Osteoblast (primary cell): ENCODE results near the gene ARMC3. TPM values are rescaled to one million over a fixed set of nuclear protein-coding genes. Genes with fewer than 3 reads are reported as not detected.

Experiments
- DNase-seq: peaks from one replicate; pipeline ENCODE4 v3.0.0; 2011; ENCODE audit warnings: low spot score, mixed read lengths; ENCODE audit not compliant: insufficient read length; ENCODE audit errors: missing footprints
- H2AFZ ChIP-seq: 2 replicates; pipeline ENCODE4 v1.6.0; 2011; ENCODE audit warnings: mild to moderate bottlenecking, low read length
- H3K27ac ChIP-seq: 2 replicates; pipeline ENCODE4 v1.5.1; 2011; ENCODE audit warnings: mild to moderate bottlenecking, low read depth, low read length, moderate library complexity
- H3K27me3 ChIP-seq: 2 replicates; pipeline ENCODE4 v1.6.0; 2012; ENCODE audit warnings: mild to moderate bottlenecking, control low read depth, inconsistent platforms, low read length, moderate library complexity; ENCODE audit not compliant: insufficient read depth
- H3K36me3 ChIP-seq: 2 replicates; pipeline ENCODE4 v1.5.1; 2011; ENCODE audit warnings: mild to moderate bottlenecking, low read length, control low read depth, moderate library complexity; ENCODE audit not compliant: insufficient read depth
- H3K4me1 ChIP-seq: 2 replicates; pipeline ENCODE4 v1.5.1; 2011; ENCODE audit warnings: mild to moderate bottlenecking, low read length, control low read depth, moderate library complexity; ENCODE audit not compliant: insufficient read depth
- H3K4me2 ChIP-seq: 2 replicates; pipeline ENCODE4 v1.6.0; 2011; ENCODE audit warnings: mild to moderate bottlenecking, low read length; ENCODE audit not compliant: insufficient read depth
- H3K4me3 ChIP-seq: fragments of 200-600 bp; sonication (generic); 3 replicates; pipeline ENCODE4 v1.5.1; 2012; ENCODE audit warnings: mild to moderate bottlenecking, low read length, inconsistent platforms; ENCODE audit not compliant: insufficient read depth
- H3K79me2 ChIP-seq: 2 replicates; pipeline ENCODE4 v1.6.0; 2012; ENCODE audit warnings: mild to moderate bottlenecking, low read length, control low read depth, inconsistent platforms; ENCODE audit not compliant: insufficient read depth
- H3K9me3 ChIP-seq: 2 replicates; pipeline ENCODE4 v1.5.1; 2011; ENCODE audit warnings: low read depth, low read length, control low read depth
- H4K20me1 ChIP-seq: 2 replicates; pipeline ENCODE4 v1.6.0; 2012; ENCODE audit warnings: mild to moderate bottlenecking, low read length, control low read depth; ENCODE audit not compliant: insufficient read depth
- total RNA-seq: library from RNA; depleted of rRNA; stranded (reverse); fragments of >200 nt; gene quantifications from 2 replicates; pipeline ENCODE4 v1.2.3, GENCODE V29; 2012
- TF ChIP-seq, protein P1 (sequence below): IDR thresholded peaks from 2 replicates; pipeline ENCODE4 v1.5.1; 2011; ENCODE audit warnings: mild to moderate bottlenecking, low read depth, low read length, moderate library complexity; ENCODE audit errors: extremely low read depth

ARMC3 gene
- total RNA-seq, 1 donor: under 0.01 TPM

DNA sequence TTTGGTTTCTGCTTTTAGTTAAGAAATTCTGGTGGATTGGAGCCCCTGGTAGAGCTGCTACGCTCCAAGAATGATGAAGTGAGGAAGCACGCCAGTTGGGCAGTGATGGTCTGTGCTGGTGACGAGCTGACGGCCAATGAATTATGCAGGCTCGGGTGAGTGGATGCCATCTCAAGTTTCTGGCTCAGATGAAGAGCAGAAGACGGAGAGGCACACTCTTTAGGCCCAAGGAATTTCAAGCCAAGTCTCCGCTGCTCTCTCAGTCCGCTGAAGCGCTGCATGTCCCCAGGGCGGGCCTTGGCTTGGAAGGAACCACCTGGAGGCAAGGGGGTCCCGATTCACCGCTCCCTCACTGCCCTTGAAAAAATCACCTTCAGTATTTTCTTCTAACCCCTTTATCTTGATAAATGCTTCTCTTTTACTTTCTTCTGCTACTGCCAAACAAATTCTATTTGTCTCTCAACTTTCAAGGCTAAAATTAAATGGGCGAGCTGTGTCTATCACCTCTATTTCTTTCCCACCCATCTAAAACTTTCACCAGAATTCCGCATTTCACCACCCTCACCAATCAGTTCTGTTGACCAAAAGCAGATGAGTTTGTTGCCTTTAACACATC lies 74.2 kb downstream of the ARMC3 start:
- TF ChIP-seq, protein P1, sequence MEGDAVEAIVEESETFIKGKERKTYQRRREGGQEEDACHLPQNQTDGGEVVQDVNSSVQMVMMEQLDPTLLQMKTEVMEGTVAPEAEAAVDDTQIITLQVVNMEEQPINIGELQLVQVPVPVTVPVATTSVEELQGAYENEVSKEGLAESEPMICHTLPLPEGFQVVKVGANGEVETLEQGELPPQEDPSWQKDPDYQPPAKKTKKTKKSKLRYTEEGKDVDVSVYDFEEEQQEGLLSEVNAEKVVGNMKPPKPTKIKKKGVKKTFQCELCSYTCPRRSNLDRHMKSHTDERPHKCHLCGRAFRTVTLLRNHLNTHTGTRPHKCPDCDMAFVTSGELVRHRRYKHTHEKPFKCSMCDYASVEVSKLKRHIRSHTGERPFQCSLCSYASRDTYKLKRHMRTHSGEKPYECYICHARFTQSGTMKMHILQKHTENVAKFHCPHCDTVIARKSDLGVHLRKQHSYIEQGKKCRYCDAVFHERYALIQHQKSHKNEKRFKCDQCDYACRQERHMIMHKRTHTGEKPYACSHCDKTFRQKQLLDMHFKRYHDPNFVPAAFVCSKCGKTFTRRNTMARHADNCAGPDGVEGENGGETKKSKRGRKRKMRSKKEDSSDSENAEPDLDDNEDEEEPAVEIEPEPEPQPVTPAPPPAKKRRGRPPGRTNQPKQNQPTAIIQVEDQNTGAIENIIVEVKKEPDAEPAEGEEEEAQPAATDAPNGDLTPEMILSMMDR: no peak
- H3K9me3 ChIP-seq: no peaks in the 10 kb centered on the region
- no peak for DNase-seq
- H3K4me1 ChIP-seq: no peaks in the 10 kb centered on the region
- no peak overlapping the region for H2AFZ ChIP-seq
- H3K4me2 ChIP-seq: no peak overlapping the region
- H3K4me3 ChIP-seq: no peak overlapping the region
- no peaks in the 10 kb centered on the region for H3K36me3 ChIP-seq
- peaks cover 13% of the 10 kb centered on the region for H3K27me3 ChIP-seq
- no peaks in the 10 kb centered on the region for H4K20me1 ChIP-seq
- no peaks in the 10 kb centered on the region for H3K79me2 ChIP-seq
- H3K27ac ChIP-seq: no peak overlapping the region

DNA sequence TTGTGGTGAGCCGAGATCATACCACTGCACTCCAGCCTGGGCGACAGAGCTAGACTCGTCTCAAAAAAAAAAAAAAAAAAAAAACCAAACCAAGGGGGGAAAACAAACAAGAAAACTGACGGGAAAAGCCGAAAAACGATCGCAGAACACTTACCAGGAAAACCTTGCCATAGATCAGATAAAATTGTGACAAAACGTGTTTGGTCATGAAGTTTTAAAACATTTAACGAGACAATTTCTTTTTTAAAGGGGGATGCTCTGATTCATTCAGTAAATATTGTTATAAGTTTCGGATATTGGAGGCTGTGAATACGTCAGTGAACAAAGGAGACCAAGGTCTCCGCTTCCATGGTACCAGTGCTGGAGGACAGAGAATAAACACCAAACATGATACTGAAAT lies 77.3 kb downstream of the ARMC3 start:
- no peak for DNase-seq
- H3K4me1 ChIP-seq: no peaks in the 10 kb centered on the region
- H4K20me1 ChIP-seq: no peaks in the 10 kb centered on the region
- H3K4me2 ChIP-seq: no peak overlapping the region
- H3K9me3 ChIP-seq: no peaks in the 10 kb centered on the region
- no peak overlapping the region for H2AFZ ChIP-seq
- H3K27ac ChIP-seq: no peak overlapping the region
- H3K79me2 ChIP-seq: no peaks in the 10 kb centered on the region
- TF ChIP-seq, protein P1: no peak
- no peak overlapping the region for H3K4me3 ChIP-seq
- H3K27me3 ChIP-seq: peaks cover 9% of the 10 kb centered on the region
- no peaks in the 10 kb centered on the region for H3K36me3 ChIP-seq

DNA sequence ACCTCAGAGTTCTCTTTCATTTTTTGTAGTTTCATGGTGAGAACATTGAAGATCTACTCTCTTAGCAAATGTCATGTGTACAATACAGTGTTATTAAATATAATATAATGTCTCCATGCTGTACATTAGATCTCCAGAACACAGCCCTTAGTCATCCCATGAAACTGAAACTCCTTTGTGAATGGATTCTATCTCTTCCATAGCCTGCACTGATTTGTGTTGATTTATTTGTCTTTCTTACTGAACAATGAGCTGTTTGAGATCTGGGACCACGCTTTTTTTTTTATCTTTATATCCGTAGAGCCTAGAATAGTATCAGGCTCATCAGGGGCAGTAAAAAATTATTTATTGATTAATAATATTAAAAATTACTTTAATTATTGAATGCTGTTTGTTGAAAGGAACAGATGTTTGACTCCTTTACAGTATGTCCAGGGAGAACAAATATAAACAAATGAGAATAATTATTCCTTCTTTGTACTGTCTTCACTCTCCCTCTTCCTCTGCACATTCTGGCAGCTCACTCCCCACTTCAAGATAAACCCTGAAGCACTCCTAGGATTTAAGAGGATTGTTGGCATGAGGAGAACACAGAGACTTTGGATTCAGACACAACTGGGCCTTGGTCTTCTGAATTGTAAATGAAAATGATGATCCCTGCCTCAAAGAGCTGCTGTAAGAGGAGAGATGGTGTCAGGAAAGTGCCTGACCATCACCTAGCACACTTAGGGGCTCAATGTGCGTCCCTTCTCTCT lies 85.9 kb downstream of the ARMC3 start:
- Histone ChIP-seq H3K4me2 (no peak overlapping the region), H3K27me3 (peaks cover 3% of the 10 kb centered on the region), H2AFZ (no peak overlapping the region)

More for the DNA sequence above, 85.9 kb downstream of the ARMC3 start:
- H3K9me3 ChIP-seq: no peaks in the 10 kb centered on the region
- DNase-seq: no peak
- no peak overlapping the region for H3K4me3 ChIP-seq
- TF ChIP-seq, protein P1: no peak
- no peaks in the 10 kb centered on the region for H3K79me2 ChIP-seq
- no peaks in the 10 kb centered on the region for H3K36me3 ChIP-seq
- H4K20me1 ChIP-seq: no peaks in the 10 kb centered on the region
- H3K27ac ChIP-seq: no peak overlapping the region
- H3K4me1 ChIP-seq: no peaks in the 10 kb centered on the region
